Mucosa of descending colon (tissue), 3 donors: ENCODE measurements around the gene TBC1D4. TPM values are rescaled to one million over a fixed set of nuclear protein-coding genes. Genes with fewer than 3 reads are reported as not detected.

Source experiments
- ATAC-seq: fragments of 200-7000 bp; cut with Tn5 transposase; one replicate; pipeline ENCODE4 v1.9.1; 2020; ENCODE audit warnings: mild to moderate bottlenecking, moderate library complexity
- DNase-seq, 3 donors: peaks; one replicate each; pipeline ENCODE4 v3.0.0-alpha.2; 2020
- H3K36me3 ChIP-seq: fragments of 200-600 bp; one replicate; pipeline ENCODE4 v1.8.0; 2021; ENCODE audit warnings: low read depth, mild to moderate bottlenecking
- H3K4me1 ChIP-seq: fragments of 200-600 bp; one replicate; pipeline ENCODE4 v1.8.0; 2021; ENCODE audit warnings: low read depth, mild to moderate bottlenecking
- H3K4me3 ChIP-seq: fragments of 200-600 bp; one replicate; pipeline ENCODE4 v1.8.0; 2021; ENCODE audit warnings: mild to moderate bottlenecking
- H3K9me3 ChIP-seq: fragments of 200-600 bp; one replicate; pipeline ENCODE4 v1.8.0; 2021; ENCODE audit warnings: mild to moderate bottlenecking
- CTCF ChIP-seq: fragments of 200-600 bp; IDR thresholded peaks from one replicate; pipeline ENCODE4 v1.8.0; 2022; ENCODE audit warnings: antibody characterized with exemption, mild to moderate bottlenecking
- intact Hi-C, 2 donors: fragments of 100-400 bp; cut with DNase I in 1 of 2; cut with micrococcal nuclease in 1 of 2; formaldehyde crosslinking; loops; one replicate each; pipeline versions ENCODE4 v1.11.0 to v1.11.1; 2022; cut with DNase I, micrococcal nuclease
- total RNA-seq, 3 donors: library from RNA; stranded (reverse); fragmentation: NEBNext Ultra II Directional in 2 of 3; extraction: Animal tissue kit (Norgen Biotek cat#: 25700) in 2 of 3; gene quantifications; one replicate each; pipeline versions ENCODE4 v1.2.1 to v1.2.4, GENCODE V29; 2021 to 2023
- donor health status: DM: no; HTN: no; CAD: no; lungs with moderate emphysema.
- donor health status: DM: no; HTN: no; CAD: no.
- donor health status: DM: no; HTN: yes; CAD: no.

The TBC1D4 gene
- total RNA-seq, 3 donors from 2014 or later, result 13.4 to 24.6 (median 13.8) TPM

GRCh38 chr13:75368167-75368566, 113.8 kb downstream of the TBC1D4 start:
- Histone ChIP-seq H3K4me1 (no peaks in the 10 kb centered on the region), H3K36me3 (no peaks in the 10 kb centered on the region), H3K9me3 (no peaks in the 10 kb centered on the region), H3K4me3 (no peak overlapping the region)
- intact Hi-C loops, result no loop called here
- DNase-seq (peak in 1 of 3 donors; percentile 26), ATAC-seq (peak; percentile 23)
- no peak for TF ChIP-seq CTCF

- ATAC-seq (no peak), DNase-seq (no peak)
- H3K4me3 ChIP-seq, result no peak overlapping the region
- H3K36me3 ChIP-seq, result no peaks in the 10 kb centered on the region
- no peak for TF ChIP-seq CTCF
- intact Hi-C loops, result no loop called here
- no peaks in the 10 kb centered on the region for H3K4me1 ChIP-seq
- H3K9me3 ChIP-seq, result no peaks in the 10 kb centered on the region
Measured at GRCh38 chr13:75366380-75367280, 115.3 kb downstream of the TBC1D4 start.

- TF ChIP-seq CTCF, result no peak
- no peak for DNase-seq
- intact Hi-C loops, result no loop called here
Measured at GRCh38 chr13:75365724-75366173, 116.2 kb downstream of the TBC1D4 start.

GRCh38 chr13:75364131-75364713, 117.7 kb downstream of the TBC1D4 start:
- H3K9me3 ChIP-seq, result no peaks in the 10 kb centered on the region
- H3K36me3 ChIP-seq, result no peaks in the 10 kb centered on the region
- no peak overlapping the region for H3K4me3 ChIP-seq
- intact Hi-C loops, result no loop called here
- H3K4me1 ChIP-seq, result no peaks in the 10 kb centered on the region
- no peak for TF ChIP-seq CTCF
- DNase-seq, result no peak
- ATAC-seq, result no peak

More at GRCh38 chr13:75365724-75366173, 116.2 kb downstream of the TBC1D4 start:
- peak; percentile 21 for ATAC-seq
- Histone ChIP-seq H3K9me3 (no peaks in the 10 kb centered on the region), H3K36me3 (no peaks in the 10 kb centered on the region), H3K4me1 (no peaks in the 10 kb centered on the region), H3K4me3 (no peak overlapping the region)

GRCh38 chr13:75363371-75363770, 118.6 kb downstream of the TBC1D4 start:
- intact Hi-C loops, result no loop called here
- Histone ChIP-seq H3K4me3 (no peak overlapping the region), H3K4me1 (no peaks in the 10 kb centered on the region), H3K36me3 (no peaks in the 10 kb centered on the region), H3K9me3 (no peaks in the 10 kb centered on the region)
- ATAC-seq (no peak), DNase-seq (no peak)
- TF ChIP-seq CTCF, result no peak
